SK-N-SH (cell line): ENCODE results near the gene RGS6. TPM values are rescaled to one million over a fixed set of nuclear protein-coding genes. Genes with fewer than 3 reads are reported as not detected.

Experiments
- CTCF ChIA-PET: fragments of 300-600, 350-600 bp; formaldehyde crosslinking; extraction: SDS; loops from one replicate; lab custom pipeline; 2021; lab: Yijun Ruan, JAX
- POLR2A ChIA-PET: fragments of 350-600 bp; sonication (Branson Sonifier 250); formaldehyde crosslinking; extraction: SDS; loops from one replicate; lab custom pipeline; 2020; ENCODE audit warnings: antibody characterized with exemption, inconsistent platforms; lab: Yijun Ruan, JAX
- DNase-seq: peaks from one replicate; pipeline ENCODE4 v3.0.0; 2012
- H2AFZ ChIP-seq: fragments of 200-600 bp; sonication (generic); 2 replicates; pipeline ENCODE4 v1.8.1; 2016; ENCODE audit warnings: antibody characterized with exemption, mild to moderate bottlenecking, low read depth
- H3F3A ChIP-seq: fragments of 200-600 bp; sonication (generic); replicated peaks from 2 replicates; pipeline ENCODE3; 2016; ENCODE audit warnings: antibody characterized with exemption, mild to moderate bottlenecking; ENCODE audit not compliant: insufficient read depth
- H3K27ac ChIP-seq, 2 experiments: fragments of 200-500 bp in 1 of 2; fragments of 200-600 bp in 1 of 2; sonication (Bioruptor generic) in 1 of 2; sonication (generic), shearing (Covaris generic) in 1 of 2; 2 replicates each; pipeline versions ENCODE4 v1.5.1 to v1.6.1; 2014 to 2016; ENCODE audit warnings: low read depth in 2 of 2, inconsistent platforms in 1 of 2, low read length in 1 of 2, mild to moderate bottlenecking in 1 of 2, mixed read lengths in 1 of 2
- H3K27me3 ChIP-seq: fragments of 200-600 bp; sonication (generic), shearing (Covaris generic); 2 replicates; pipeline ENCODE4 v1.6.1; 2016; ENCODE audit warnings: mixed run types; ENCODE audit not compliant: insufficient read depth
- H3K36me3 ChIP-seq, 2 experiments: fragments of 200-500 bp in 1 of 2; fragments of 200-600 bp in 1 of 2; sonication (Bioruptor generic) in 1 of 2; sonication (generic) in 1 of 2; replicated peaks in 1 of 2; 2 replicates each; pipeline versions ENCODE3 to v1.5.1; 2014 to 2016; ENCODE audit warnings: low read length in 1 of 2, mild to moderate bottlenecking in 1 of 2; ENCODE audit not compliant: insufficient read depth in 2 of 2, control insufficient read depth in 1 of 2
- H3K4me1 ChIP-seq, 2 experiments: fragments of 200-500 bp in 1 of 2; fragments of 200-600 bp in 1 of 2; sonication (Bioruptor generic) in 1 of 2; sonication (generic), shearing (Covaris generic) in 1 of 2; 2 replicates each; pipeline versions ENCODE4 v1.5.1 to v1.6.1; 2014 to 2016; ENCODE audit warnings: low read depth in 1 of 2, low read length in 1 of 2, mixed run types in 1 of 2; ENCODE audit not compliant: insufficient read depth in 2 of 2, control insufficient read depth in 1 of 2
- H3K4me2 ChIP-seq: fragments of 200-600 bp; sonication (generic), shearing (Covaris generic); 2 replicates; pipeline ENCODE4 v1.6.1; 2017; ENCODE audit warnings: mixed run types
- H3K4me3 ChIP-seq, 2 experiments: fragments of 200-500 bp in 1 of 2; fragments of 200-600 bp in 1 of 2; sonication (Bioruptor generic) in 1 of 2; sonication (generic), shearing (Covaris generic) in 1 of 2; 2 replicates each; pipeline versions ENCODE4 v1.5.1 to v1.8.1; 2014 to 2016; ENCODE audit warnings: low read depth in 2 of 2, inconsistent platforms in 1 of 2, low read length in 1 of 2, mild to moderate bottlenecking in 1 of 2, mixed read lengths in 1 of 2, moderate library complexity in 1 of 2
- H3K79me2 ChIP-seq: fragments of 200-600 bp; sonication (generic); 2 replicates; pipeline ENCODE4 v1.8.1; 2017; ENCODE audit warnings: mild to moderate bottlenecking; ENCODE audit not compliant: insufficient read depth
- H3K9ac ChIP-seq: fragments of 200-600 bp; sonication (generic); 2 replicates; pipeline ENCODE4 v1.6.1; 2017; ENCODE audit warnings: mixed run types
- H3K9me2 ChIP-seq: fragments of 200-600 bp; sonication (generic); 2 replicates; pipeline ENCODE4 v1.6.1; 2017; ENCODE audit warnings: mixed run types
- H3K9me3 ChIP-seq: fragments of 200-600 bp; sonication (generic); 2 replicates; pipeline ENCODE4 v1.6.1; 2017; ENCODE audit warnings: mixed run types, mild to moderate bottlenecking, moderate library complexity
- H4K20me1 ChIP-seq: fragments of 200-600 bp; sonication (generic); 2 replicates; pipeline ENCODE4 v1.6.1; 2017; ENCODE audit warnings: mild to moderate bottlenecking, mixed run types; ENCODE audit not compliant: insufficient read depth
- FOXJ3 ChIP-seq: sonication (generic); formaldehyde crosslinking; IDR thresholded peaks from 2 replicates; pipeline ENCODE4 v1.5.1; 2020; ENCODE audit warnings: mild to moderate bottlenecking, missing genetic modification reagents
- FOXM1 ChIP-seq: IDR thresholded peaks from 2 replicates; pipeline ENCODE4 v1.4.0; 2012; ENCODE audit warnings: low read depth, mild to moderate bottlenecking
- GABPA ChIP-seq: IDR thresholded peaks from 2 replicates; pipeline ENCODE4 v1.4.0; 2012; ENCODE audit warnings: low read depth, mild to moderate bottlenecking
- MAX ChIP-seq: IDR thresholded peaks from 2 replicates; pipeline ENCODE4 v1.4.0; 2012; ENCODE audit warnings: low read depth
- NRF1 ChIP-seq: IDR thresholded peaks from 2 replicates; pipeline ENCODE4 v1.6.1; 2012; ENCODE audit warnings: low read depth, mild to moderate bottlenecking, low read length
- PBX3 ChIP-seq: IDR thresholded peaks from 2 replicates; pipeline ENCODE4; 2012
- POLR2AphosphoS5 ChIP-seq: IDR thresholded peaks from 2 replicates; pipeline ENCODE4 v1.6.1; 2012; ENCODE audit warnings: low read depth, low read length
- TCF12 ChIP-seq: IDR thresholded peaks from 2 replicates; pipeline ENCODE4 v1.4.0; 2012
- YY1 ChIP-seq: IDR thresholded peaks from 2 replicates; pipeline ENCODE4 v1.4.0; 2012; ENCODE audit warnings: low read depth, mild to moderate bottlenecking
- ZBTB33 ChIP-seq: IDR thresholded peaks from 2 replicates; pipeline ENCODE4 v1.4.0; 2012; ENCODE audit warnings: low read depth, borderline replicate concordance
- WGBS: methylation state at CpG from one replicate; pipeline ENCODE4 v1.1.6; 2017; ENCODE audit warnings: low lambda C conversion rate; 5-methylcytosine and 5-hydroxymethylcytosine counted together
- polyA plus RNA-seq, 3 experiments: library from polyadenylated mRNA; depleted of rRNA; stranded (reverse); fragments of >200 nt; gene quantifications; 2 replicates each; pipeline ENCODE4 v1.2.3, GENCODE V29; 2012

Gene RGS6
- polyA plus RNA-seq, 1 of the 3 experiments (the other 2 are of a cell fraction): not detected

- H3K79me2 ChIP-seq: no peaks in the 10 kb centered on the region
- TF ChIP-seq TCF12: no peak
- no peak for TF ChIP-seq POLR2AphosphoS5
- no peak for TF ChIP-seq MAX
- TF ChIP-seq FOXM1: no peak
- TF ChIP-seq PBX3: no peak
- no peak for TF ChIP-seq GABPA
- TF ChIP-seq YY1: no peak
- TF ChIP-seq ZBTB33: no peak
- TF ChIP-seq, all 33 proteins: peak for 0
- Histone ChIP-seq H3K4me2 (no peak overlapping the region), H3K27me3 (no peaks in the 10 kb centered on the region; the same call in 1 of the 2 replicates), H2AFZ (no peak overlapping the region), H3K9ac (no peak overlapping the region), H3K36me3 (no peaks in the 10 kb centered on the region), H3K27ac (no peak overlapping the region), H3K9me3 (no peaks in the 10 kb centered on the region), H3K4me3 (no peak overlapping the region), H3K9me2 (no peaks in the 10 kb centered on the region), H3K4me1 (no peaks in the 10 kb centered on the region), H3F3A (no peaks in the 10 kb centered on the region), H4K20me1 (no peaks in the 10 kb centered on the region)
- whole genome bisulfite sequencing: 7% methylated on average over 3 of the region's 3 CpGs
- no peak for DNase-seq
- ChIA-PET POLR2A (no interaction called here), CTCF (no interaction called here)
These were observed 254.3 kb downstream of the RGS6 start for GRCh38 chr14:72186523-72186922.

- H3K9ac ChIP-seq: no peak overlapping the region
- H3K4me2 ChIP-seq: no peak overlapping the region
- H3K4me1 ChIP-seq: no peaks in the 10 kb centered on the region
- H3K79me2 ChIP-seq: no peaks in the 10 kb centered on the region
- H3K9me3 ChIP-seq: no peaks in the 10 kb centered on the region
- no peak for DNase-seq
- 0% methylated on average over 4 of the region's 4 CpGs for WGBS
- no peaks in the 10 kb centered on the region for H3K9me2 ChIP-seq
- no peaks in the 10 kb centered on the region for H4K20me1 ChIP-seq
- H3K36me3 ChIP-seq: no peaks in the 10 kb centered on the region
- ChIA-PET CTCF (no interaction called here), POLR2A (no interaction called here)
- H3F3A ChIP-seq: no peaks in the 10 kb centered on the region
- no peak overlapping the region for H3K27ac ChIP-seq
- no peak overlapping the region for H3K4me3 ChIP-seq
- H2AFZ ChIP-seq: no peak overlapping the region
- no peak for TF ChIP-seq FOXM1
- TF ChIP-seq FOXJ3 (CRISPR knock-in tag): no peak
- no peak for TF ChIP-seq NRF1
- no peaks in the 10 kb centered on the region; the same call in 1 of the 2 replicates for H3K27me3 ChIP-seq
These were observed 264.2 kb downstream of the RGS6 start for GRCh38 chr14:72196237-72197015.
